ENCODE results near the gene ZCCHC24.
A peak's percentile ranks its signal among the peaks of the same experiment; 100 is the strongest.

Gene ZCCHC24

DNA sequence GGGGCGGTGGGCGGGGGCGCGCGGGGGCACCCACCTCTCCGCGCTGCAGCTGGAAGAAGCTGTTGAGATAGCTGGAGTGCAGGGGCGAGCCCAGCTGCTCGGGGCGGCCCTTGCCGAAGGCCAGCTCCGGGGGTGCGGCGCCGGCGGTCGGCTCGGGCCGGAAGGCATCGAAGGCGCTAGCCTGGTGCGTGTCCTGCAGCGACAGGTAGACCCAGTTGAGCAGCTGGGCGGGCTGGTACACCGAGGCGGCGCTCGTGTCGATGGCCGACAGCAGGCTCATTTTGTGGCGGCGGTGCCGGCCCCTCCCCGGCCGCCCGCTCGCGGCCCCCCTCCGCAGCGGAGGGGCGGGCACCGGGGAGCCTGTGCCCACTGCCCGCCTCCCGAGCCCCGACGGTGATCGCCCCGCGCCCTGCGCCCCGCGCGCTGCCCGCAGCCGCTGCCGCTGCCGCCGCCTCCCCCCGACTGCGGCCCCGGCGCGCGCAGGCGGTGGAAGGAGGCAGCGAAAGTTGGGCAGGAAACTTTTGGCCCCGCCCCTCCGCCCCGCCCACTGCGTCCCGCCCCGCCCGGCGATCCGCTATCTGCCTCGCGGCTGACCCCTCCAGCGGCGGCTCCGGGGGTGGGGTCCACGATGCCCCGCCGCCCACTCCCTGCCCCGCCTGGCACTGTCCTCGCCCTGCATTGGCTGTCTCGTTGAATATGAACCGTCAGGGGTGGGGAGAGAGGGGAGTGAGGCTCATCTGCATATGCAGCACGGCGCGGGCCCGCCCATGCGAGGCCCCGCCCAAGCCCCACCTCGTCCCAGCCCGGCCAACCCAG lies at the start of gene ZCCHC24:
ZCCHC24 (minus strand) TSS at position 464 of the 816 bp plus-strand sequence; CDS start at position 280, 184 bp downstream.
- DNase-seq = peak; percentile 82

DNA sequence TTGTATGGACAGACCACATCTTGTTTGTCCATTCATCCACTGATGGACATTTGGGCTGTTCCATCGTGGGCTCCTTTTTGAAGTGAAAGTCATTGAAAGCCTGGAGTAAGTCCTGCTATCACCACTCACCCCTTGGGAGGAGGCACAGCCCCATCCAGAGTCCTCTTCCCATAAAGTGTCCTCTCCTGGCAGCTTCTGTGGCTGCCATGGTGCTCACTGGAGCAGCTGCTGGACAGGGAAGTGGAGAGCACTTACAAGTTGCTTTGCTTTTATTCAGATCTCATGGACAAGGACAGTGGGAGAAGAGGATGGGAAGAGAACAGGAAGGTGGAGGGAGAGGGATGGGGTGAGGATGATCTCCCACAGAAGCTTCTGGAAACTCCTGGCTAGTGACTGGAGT lies 48.4 kb upstream of the ZCCHC24 start:
- DNase-seq = no peak

DNA sequence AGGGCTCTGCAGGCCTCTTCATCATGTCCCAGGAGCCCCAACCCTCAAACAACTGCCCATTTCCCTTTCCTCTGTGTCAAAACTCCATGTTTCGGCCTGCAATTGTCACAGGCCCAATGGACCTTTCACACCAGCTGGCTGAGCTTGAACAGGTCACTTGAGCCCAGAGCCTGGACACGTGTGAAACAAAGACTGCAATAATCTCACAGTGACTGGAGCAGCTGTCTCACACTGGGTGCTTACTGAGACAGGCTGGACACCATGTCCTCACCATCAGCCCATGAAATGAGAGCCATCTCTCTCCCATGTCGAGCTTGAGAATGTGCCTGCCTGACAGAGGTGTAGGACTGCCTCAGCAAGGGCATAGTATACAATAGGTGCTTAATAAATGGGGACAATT lies 47.4 kb upstream of the ZCCHC24 start:
- DNase-seq = no peak

DNA sequence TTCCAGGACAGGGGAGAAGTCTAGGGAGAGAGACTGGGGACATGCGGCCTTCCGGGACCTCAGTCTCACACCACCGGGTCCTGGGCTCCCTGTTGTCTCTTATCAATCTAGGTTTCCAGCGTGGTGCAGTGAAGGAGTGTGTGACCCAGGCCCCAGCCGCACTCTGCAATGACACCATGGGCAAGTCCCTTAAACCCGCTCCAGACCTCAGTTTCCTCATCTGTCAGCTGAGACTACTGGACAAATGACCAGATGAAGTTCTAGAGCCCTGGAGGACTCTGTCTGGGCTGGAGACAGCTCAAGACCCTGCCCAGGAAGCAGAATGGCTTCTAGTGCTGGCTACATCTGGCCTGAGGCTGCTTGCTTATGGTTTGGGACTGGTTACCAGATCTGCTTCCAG lies 46.8 kb upstream of the ZCCHC24 start:
- DNase-seq = no peak

DNA sequence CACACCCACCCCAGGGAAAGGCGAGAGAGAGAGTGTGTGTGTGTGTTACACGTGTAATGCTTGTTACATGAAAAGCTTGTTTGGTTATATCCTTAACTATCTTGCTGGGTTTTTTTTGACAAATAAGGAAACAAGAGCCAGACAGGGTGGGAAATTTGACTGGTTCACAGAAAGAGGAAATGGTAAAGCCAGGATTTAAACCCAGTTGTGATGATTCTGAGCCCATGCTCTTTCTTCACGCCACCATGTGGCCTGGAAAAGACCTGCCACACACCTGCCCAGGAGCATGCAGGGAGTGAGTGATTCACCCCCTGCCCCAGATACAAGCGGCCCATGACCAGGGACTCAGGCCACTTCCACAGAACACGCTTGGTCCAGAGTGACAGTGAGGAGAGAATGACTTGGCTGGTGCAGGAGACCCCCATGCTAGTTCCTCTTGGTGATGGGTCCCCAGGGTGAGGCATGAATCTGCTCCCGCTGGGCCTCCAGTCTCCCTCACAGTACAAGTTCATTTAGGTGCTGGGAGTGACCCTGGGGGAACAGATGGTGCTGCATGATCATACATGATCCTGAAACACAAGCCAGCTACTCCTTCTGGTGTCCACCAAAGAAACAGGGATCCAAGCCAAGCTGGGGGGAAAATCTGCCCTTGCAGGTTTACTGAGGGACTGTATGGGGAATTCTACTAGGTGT lies 45.9 kb upstream of the ZCCHC24 start:
- DNase-seq = no peak

- DNase-seq = no peak
Measured at GRCh38 chr10:79490400-79491142, 45.1 kb upstream of the ZCCHC24 start.

DNA sequence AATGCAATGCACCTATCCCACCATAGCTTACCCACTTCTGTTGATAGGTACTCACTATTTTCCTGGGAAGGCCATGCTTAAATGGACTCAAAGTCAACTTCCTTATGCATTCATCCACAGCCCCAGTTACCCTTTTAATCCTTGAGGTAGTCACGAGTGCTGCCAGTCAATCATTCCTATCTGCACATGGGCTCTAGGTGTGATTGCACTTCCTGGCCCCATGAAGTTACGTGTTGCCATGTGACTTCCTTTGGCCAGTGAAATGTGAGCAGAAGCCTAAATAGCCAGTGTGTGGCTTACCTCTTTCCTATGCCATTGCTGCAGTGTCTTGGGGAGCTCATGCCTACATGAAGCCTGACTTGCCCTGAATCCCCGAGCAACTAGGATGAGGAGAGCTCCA lies 43.4 kb upstream of the ZCCHC24 start:
- DNase-seq = no peak

- DNase-seq = no peak
Measured at GRCh38 chr10:79488336-79488735, 42.9 kb upstream of the ZCCHC24 start.

- DNase-seq = peak; percentile 5
Measured at GRCh38 chr10:79487296-79488194, 42.1 kb upstream of the ZCCHC24 start.

GRCh38 chr10:79484476-79484875 lies 39.1 kb upstream of the ZCCHC24 start:
- DNase-seq = no peak

DNA sequence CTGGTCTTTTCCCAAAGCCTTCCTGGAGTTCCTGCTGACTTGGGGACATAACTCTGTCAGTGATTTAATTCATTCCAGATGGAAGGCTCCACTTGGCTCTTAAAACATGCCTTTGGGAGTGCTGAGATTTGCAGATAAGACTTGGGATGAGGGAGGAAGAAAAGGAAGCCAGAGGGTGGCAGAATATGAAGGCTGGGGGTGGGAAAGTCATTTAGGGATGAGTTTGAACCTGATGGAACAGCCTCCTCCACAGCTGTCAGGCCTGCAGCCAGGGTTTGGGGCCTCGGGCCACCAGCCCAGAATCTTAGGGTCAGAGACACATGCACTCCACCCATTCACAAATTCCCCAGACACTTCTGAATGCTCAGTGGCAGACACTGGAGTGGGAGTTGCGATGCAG lies 38.5 kb upstream of the ZCCHC24 start:
- DNase-seq = no peak

DNA sequence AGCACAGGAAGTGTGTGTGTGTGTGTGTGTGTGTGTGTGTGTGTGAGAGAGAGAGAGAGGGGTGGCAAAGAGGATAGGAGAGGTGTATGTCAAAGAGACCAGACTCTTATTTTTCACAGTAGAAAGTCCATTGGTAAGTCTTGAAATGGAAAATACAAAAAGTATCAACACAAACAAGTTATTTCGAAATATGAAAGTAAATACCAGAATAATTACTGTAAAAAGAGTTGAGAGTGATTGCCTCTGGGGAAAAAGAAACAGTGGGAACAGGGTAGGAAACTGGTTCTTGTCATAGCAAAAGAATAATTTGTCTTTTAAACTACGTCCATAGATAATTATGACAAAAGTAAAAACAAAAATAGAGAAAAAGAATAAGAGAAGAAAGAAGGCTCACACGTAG lies 37.9 kb upstream of the ZCCHC24 start:
- DNase-seq = no peak

GRCh38 chr10:79482741-79483140 lies 37.3 kb upstream of the ZCCHC24 start:
- DNase-seq = no peak

- DNase-seq = no peak
Measured at GRCh38 chr10:79482304-79482703, 36.9 kb upstream of the ZCCHC24 start.

DNA sequence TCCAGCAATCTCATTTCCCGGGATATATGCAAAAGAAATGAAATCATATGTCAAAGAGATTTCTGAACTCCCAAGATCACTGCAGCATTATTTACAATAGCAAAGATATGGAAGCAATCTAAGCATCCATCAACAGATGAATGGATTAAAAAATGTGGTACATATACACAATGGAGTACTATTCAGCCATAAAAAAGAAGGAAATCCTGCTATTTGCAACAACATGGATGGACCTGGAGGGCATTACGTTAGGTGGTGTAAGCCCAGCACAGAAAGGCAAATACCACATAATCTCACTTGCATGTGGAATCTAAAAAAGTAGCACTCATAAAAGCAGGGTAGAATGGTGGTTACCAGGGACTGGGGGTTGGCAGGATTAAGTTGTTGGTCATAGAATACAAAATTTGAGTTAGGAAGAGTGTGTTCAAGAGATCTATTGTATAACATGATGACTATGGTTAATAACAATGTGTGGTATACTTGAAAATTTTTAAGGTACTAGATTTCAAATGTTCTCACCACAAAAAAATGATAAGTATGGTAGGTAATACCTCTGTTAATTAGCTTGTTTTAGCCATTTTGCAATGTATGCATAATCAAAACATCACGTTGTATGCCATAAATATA lies 34.0 kb upstream of the ZCCHC24 start:
- no peak for DNase-seq

DNA sequence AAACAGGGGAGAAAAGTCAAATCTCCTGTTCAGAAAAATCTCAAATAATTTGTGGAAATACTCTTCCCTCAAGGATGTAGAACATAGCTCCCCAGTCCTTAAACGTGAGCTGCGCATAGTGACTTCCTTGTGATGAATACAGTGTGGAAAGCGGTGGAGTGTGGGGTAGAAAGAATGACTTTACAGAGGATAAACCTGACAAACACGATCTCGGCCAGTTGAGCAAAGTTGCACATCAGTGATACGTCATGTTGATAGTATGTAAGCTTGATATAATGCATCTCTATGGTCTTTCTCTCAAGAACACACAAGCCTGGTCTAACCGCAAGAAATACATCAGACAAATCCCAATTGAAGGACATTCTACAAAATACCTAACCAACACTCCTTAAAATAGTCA lies 32.0 kb upstream of the ZCCHC24 start:
- DNase-seq = no peak

- DNase-seq = no peak
Measured at GRCh38 chr10:79476645-79477044, 31.2 kb upstream of the ZCCHC24 start.

GRCh38 chr10:79475877-79476276 lies 30.5 kb upstream of the ZCCHC24 start:
- no peak for DNase-seq

DNA sequence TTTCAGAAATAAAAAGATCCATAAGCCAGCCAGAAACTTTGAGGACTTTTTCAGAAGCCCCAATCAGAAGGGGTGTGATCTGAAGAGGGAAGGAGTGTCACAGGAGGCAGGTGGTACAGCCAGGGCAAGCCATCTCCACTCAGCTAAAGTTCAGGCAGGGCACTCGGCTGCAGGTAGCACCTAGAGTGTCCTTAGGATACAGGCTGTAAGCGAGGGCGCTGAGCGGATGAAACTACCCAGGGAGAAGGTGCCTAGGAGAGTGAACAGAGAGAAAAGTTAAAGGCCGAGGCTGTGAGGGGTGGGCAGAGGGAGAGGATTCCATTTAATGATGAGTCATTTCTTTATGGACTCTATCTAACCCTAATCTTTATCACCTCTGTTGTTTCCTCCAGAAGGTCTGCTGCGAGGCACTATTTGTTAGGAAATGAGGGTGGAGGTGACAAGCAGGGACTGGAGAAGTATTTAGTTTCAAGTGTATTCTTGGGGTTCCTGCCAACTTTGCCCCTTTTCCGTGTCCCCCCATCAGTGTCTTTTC lies 29.8 kb upstream of the ZCCHC24 start:
- DNase-seq = no peak

DNA sequence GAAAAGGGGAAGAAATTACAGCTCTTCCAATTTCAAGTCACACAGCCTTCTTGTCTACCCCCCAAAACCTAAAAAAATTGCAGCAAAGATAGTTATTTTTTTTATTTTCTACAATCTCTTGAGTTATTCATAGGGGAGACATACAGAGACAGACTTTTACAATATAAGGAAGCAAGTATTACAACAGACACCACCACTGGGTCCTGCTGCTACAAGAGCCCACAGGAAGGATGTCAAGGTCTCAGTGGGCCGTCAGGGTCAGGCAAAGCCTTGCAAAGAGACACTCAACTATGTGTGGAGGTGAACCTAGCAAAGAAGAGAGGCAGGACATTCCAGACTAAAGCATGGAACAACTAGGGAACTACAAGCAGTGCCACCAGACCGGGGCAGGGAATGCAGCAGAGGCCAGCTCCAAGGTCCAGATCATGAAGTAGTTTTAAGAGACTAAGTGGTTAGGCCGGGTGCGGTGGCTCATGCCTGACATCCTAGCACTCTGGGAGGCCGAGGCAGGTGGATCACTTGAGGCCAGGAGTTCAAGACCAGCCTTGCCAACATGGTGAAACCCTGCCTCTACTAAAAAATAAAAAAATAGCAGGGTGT lies 28.2 kb upstream of the ZCCHC24 start:
- DNase-seq = no peak

GRCh38 chr10:79472951-79473350 lies 27.5 kb upstream of the ZCCHC24 start:
- DNase-seq = no peak
